NCI-H748 (cell line): ENCODE data around the gene PIK3CA.
A peak's percentile ranks its signal among the peaks of the same experiment; 100 is the strongest.

ENCODE experiments used
- DNase-seq: peaks from one replicate; lab custom pipeline; 2025; ENCODE audit not compliant: unreplicated experiment; lab: John Stamatoyannopoulos, UW

PIK3CA gene

DNA sequence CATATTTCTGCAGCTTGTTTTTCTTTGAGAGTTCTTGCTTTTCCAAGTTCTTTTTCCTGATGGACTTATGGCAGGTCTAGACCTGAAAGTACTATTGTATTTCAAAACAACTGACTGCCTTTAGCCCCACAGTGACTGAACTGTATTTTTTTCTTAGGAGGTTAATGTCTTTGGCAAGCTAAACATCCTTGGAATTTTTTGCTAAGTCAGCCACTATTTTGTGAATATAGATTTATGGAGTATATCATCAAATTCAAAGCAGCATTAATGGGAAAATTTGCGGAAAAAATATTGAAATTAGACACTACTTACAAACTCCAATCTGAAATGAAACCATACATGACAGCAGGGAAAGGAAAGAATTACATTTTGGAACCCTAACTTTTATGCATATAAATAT is 8.6 kb downstream of the PIK3CA start:
- no peak for DNase-seq

DNA sequence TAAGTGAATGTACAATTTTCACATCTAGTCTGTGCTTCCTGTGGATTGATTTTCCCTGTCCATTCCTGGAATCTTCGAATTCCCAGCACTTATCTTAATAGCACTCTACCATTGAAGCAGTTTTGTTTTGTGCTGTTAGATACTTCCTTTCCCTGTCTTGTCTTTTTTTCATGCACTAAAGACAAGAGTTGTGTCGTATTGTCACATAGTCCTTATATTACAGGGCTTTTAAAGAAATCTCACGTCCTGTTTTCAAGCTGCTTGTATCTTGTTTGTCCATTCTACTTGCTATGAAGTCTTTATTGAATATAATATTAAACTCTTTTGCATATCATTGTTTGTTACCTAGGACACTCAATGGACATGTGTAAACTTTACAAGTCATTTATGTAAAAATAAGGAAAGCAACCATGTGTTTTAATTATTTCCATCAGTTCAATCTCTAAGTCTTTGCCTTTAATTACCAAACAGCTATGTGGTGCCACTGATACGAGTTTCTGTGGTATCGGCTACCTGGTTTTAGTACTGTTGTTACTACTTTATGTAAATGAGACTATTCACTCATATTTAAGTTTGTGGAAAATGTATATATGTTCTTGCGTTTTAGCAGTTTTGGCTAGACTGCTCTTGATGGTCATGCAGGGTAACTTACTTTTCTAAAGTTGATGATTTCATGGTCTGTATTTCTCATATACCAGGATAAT is 10.3 kb downstream of the PIK3CA start:
- no peak for DNase-seq

DNA sequence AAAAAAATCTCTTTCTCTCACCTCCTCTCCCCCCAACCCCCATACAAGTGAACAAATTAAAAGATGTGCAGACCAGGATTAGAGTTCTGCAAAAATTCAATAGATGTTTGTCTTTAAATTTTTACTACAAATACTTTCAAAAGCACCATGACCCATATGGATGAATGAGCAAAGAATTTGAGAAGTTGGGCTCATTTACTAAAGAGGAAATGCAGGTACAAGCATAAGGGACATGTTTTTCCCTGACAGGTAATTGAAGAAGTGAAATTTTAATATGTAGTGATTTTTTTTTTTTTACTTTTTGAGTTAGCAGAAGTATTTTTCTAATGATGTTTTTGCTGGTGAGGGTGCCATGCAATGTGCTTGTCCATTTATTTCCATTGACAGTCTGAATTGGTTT is 15.3 kb downstream of the PIK3CA start:
- no peak for DNase-seq

DNA sequence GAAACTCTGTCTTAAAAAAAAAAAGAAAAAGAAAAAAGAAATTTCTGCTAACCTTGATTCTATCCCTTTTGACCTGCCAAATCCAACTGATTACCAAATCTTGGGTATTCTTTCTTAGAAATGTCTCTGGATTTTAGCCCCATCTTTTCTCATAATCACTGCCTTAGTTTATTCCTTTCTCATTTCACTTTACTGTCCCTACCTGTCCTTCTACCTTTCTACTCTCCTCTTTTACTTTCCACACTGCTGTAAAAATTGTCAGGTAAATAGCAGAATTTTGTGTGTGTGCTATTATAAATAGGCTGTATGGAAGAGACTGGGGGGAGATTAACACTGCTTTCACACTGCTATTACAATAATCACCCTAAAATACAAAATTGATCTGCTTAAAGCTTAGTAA is 16.7 kb downstream of the PIK3CA start:
- no peak for DNase-seq

DNA sequence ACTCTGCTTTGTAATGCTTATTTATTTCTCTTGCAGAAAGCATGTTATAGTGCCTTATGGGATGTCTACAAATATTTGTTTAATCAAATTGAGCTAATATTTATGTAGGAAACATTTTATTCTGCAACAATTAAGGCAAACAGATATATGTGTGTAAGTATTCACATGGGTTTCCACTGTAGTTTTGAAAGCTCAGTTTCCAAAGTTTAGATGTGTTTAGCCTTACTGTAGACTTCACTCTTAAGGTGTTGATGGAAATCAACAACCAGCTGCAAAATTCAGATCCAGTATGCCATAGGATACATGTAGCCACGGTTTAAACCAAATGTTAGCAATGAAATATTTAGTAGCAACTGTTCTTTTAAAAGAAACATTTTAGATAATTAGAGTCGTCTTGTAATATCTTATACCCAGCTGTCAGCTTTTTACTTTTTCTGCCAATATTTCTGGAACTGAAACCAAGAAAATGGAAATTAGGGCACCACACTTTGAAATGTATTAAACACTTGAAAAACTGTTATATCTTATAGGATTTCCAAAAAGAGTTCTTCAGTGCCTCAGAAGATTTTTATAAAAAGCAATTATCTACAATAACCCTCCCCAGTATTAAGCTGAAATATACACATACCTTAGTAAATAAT is 18.5 kb downstream of the PIK3CA start:
- no peak for DNase-seq

DNA sequence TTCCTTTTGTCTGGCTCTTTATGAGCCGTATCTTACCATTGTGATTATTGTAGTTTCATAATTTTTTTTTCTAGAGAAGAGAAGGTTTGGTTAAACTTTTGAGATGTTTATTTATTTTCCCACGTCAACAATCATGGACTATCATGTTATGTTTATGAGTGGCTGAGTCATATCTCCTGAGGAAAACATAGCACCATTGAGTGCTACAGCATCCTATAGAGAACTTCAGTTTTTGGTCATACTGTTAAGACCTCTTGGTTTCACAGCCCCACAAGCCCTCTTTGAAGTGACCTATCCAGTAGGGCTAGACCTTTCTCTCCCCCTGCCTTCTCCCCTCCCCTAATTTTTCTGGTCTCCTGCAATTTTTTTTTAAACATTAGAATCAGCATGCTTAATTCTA is 20.8 kb downstream of the PIK3CA start:
- no peak for DNase-seq

DNA sequence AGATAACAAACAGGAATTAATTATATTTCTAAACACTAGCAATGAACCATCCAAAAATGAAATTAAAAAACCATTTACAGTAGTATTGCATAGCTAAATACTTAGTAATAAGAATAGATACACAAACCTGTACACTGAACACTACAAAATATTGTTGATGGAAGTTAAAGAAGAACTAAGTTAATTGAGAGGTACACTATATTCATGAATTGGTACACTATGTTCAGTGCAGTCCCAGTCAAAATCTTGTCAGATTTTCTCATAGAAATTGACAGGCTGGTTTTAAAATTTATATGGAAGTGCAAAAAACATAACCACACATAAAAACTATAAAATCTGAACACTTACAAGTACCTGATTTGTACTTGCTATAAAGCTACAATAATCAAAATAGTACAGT is 24.4 kb downstream of the PIK3CA start:
- no peak for DNase-seq

DNA sequence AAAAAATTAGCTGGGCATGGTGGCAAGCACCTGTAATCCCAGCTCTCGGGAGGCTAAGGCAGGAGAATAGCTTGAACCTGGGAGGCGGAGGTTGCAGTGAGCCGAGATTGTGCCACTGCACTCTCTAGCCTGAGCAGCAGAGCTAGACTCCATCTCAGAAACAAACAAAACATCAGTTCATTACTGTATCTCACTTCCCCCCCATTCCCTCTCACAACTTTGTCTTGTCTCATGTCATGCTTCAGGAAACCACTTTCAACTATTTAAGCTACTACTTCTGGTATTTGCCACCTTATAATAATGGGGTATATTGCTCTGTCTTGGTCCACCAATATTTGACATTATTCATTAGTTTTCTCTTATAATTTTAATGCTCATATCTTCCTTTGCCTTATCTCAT is 26.2 kb downstream of the PIK3CA start:
- no peak for DNase-seq

DNA sequence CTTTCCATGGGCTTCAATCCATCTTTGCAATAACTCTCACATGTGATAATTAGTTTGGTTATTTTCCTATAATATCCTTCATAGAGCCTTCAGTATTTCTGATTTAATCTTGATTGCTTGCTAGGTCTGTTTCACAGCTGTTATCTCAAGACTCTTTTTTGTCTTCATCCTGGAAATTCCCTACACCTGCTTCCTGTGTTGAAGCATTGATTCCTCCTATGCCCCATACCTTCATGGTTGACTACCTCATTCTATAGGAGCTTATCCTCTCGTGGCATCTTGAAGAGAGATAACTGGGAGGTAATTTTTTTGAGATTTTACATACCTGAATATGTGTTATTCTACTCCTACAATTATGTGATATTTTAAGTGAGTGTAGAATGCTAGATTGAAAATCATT is 26.7 kb downstream of the PIK3CA start:
- DNase-seq = no peak

DNA sequence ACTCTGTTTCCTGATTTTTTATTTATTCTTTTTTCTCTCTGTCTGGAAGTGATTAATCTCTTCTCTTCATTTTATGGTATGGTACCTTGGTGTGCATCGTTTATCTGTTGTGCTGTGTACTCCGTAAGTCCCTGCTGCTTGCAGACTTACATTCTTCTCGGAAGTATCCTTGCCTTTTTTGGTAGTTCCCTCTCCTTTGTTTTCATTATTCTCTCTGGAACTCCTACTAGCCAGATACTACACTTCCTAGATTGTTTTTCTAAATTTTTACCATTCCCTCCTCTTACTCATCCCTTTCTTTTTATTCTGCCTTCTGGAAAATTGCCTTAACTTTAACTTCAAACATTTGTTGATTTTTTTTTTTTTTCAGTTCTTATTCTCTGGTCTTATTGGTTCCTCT is 27.2 kb downstream of the PIK3CA start:
- DNase-seq = no peak

DNA sequence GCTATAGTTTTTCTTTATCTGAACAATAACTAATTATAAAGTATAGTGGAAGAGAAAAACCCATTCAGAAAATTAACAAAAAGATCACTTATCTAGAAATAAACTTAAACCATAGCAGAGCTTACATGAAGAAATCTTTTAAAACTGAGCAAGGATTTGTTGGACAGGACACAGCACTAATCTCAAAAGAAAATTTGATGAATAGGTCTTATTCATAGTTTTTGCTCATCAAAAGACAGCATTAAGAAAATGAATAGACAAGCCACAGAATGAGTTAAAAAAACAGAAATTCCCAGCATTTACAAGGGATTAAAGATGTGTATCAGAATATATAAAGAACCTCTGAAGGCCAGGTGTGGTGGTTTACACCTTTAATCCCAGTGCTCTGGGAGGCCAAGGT is 29.5 kb downstream of the PIK3CA start:
- no peak for DNase-seq

DNA sequence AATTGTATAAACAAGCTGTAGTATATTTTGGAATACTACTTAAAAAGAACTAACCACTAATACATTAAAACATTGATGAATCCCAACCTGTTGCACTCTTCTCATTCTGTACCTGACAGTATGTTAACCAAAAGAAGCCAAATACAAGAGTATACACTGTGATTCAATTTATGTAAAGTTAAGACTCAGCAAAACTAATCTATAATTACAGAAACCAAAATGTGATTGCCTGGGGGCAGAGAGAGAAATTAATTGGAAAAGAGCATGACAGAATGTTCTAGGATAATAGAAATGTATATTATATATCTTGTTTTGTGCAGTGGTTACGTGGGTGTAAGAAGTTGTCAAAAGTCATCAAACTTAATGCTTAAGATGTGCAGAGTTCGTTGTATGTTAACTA is 31.1 kb downstream of the PIK3CA start:
- no peak for DNase-seq

DNA sequence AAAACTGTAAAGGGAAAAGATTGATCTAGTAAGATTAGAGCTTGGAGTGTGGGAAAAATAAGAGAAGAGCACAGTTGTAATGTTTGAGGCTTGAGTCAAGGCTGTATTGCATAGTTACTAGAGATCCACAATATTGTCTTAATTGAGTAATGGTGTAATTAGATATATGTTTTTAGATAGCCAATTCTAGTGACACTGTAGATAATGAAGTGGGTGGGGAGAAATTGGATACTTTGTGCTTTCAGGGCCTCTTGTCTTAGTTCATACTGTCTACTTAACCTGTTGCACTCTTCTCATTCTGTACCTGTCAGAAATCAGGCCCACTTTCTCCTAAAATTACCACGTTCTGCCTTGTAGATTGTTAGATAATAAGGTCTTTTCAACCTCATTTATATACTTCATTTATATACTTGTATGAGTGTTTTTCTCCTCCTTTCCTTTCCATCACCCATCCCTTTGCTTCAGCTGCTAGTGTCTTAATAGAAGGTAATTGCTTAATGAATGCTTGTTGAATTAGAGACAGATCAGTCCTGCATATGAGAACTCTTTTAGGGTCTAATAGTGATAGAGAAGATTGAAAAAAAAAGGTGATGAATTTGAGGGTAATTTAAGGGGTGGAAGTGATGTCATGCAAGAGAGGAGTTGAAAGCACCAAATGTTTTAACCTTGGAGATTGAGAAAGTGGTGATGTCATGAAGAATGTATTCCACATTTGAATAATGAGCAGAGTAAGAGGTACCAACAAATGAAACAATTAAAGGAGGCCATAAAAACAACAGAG is 32.0 kb downstream of the PIK3CA start:
- DNase-seq = peak; percentile 84

DNA sequence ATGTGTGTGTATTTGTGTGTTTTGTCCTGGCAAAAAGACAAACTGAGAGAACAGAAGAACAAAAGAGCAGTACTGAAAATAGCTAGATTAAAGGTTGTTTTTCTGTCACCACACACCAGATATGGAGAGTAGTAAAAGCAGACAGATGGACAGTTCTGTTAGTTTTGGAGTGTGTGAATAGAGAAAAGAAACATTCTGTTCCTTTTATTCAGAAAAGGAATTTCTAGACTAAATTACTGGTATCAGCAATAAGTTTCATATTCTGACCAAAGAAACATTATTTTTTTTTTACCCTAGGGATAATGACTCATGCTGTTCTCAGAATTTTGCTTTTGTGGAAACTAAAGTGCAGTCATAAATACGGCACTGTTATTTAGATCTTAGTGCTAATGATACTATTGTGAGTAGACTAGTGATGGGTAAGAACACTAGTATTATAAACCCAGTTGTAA is 32.9 kb downstream of the PIK3CA start:
- DNase-seq = no peak

DNA sequence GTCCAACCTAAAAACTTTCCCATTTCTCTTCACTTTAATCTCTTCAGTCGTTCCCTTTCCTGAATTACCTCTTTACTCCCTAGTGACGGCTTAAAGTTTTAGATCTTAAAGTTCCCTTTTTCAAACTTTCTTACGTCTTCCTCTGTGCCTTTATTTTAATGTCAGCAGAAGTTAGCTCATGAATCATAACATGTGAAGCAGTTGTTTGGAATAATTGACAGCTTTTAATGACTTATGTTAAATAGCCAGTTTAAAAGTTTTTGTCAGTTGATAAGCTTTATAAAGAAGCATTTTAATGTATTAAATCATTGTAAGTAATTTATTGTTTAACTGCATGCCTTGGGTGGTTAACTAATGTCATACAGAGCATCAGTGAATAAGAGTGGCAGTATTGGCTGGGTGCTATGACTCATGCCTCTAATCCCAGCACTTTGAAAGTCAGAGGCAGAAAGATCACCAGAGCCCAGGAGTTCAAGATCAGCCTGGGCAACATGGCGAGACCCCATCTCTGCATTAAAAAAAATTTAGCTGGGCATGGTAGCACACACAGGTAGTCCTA is 33.9 kb downstream of the PIK3CA start:
- no peak for DNase-seq

DNA sequence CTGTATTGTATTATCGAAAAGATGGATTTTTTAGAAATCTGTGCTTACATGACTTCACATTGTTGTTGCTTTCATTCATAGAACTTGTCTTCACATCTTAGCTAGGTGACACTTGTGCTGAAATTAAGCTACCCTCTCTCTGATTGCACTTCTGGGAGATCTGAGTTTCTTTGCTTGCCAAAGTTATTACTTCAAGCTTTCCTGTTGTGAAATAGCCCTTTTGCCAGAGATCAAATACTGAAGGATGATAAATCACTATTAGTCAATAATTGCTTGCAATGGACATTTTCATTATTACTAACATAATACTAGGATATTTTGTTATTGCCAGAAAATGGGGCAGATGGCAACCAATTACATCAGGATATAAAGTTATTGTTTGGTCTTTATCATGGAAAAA is 34.7 kb downstream of the PIK3CA start:
- no peak for DNase-seq

DNA sequence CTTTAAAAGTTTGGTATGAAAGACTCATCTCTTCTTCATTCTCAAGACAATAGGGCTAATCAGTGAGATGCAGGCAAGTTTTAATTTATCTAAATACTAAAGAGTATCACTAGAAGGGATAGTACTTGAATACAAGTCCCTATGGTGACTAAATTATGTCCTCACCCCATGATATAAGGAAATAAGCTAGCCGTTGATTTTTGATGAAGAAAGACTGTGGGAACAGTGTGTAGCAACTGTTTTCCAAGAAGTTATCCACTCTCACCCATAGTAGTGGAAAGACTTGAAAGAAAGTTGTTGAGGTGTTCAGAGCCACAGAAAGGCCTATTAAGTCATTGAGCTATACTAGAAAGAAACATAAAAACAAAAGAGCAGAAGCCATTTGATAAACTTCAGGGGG is 36.7 kb downstream of the PIK3CA start:
- DNase-seq = no peak

DNA sequence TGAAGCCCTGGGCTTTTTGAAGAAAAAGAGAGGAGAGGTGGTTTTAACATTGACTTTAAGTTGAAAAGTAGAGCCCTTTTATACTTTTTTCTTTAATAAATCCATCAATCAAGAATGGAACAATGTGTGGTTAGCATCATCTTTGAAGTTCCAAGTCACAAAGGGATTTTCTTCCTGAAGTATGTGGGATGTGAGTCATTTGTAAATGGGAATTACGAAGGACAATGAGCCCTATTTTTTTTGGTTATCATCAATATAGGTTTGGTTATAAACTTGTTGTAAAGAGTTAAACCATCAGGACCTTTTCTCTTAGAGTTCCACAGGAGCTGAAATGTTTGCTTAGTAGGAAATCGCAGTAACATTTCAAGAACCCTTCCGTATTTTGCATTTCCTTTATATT is 38.3 kb downstream of the PIK3CA start:
- DNase-seq = no peak

DNA sequence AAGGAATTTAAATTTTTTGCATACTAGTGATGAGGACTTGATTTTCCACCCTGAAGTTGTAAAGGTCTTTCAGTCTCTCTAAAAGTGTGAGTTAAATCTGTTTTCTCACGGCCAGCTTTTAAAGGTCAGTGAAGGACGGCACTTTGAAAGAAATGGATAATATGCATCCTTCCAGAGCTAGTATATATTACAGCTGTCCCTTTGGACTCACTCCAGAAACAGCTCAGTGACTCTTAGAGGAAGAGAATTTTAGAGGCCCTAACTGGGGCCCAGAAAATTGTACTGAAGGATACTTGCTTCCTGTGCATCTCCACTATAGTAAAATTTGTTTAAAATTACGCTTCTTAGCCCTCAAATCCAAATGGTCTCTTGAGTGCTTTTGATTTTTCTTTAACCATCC is 41.6 kb downstream of the PIK3CA start:
- no peak for DNase-seq

DNA sequence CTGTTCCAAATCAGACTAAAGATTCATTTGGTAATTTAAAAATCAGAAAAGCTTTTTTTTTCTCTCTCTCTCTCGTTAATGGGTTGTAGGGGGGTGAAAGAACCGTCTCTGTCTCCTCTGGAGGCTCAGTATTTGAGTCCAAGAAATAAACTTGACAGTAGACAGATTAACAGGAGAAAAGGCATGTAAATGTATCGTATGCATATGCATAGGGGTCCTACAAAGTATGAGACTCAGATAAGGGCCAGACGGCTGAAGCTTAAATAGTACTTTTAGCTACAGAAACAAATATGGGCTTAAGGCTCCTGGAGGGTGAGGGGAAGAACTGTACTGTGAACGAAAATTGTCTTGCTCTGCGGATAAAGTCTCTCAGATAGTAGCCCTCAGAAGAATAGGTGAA is 42.4 kb downstream of the PIK3CA start:
- no peak for DNase-seq

DNA sequence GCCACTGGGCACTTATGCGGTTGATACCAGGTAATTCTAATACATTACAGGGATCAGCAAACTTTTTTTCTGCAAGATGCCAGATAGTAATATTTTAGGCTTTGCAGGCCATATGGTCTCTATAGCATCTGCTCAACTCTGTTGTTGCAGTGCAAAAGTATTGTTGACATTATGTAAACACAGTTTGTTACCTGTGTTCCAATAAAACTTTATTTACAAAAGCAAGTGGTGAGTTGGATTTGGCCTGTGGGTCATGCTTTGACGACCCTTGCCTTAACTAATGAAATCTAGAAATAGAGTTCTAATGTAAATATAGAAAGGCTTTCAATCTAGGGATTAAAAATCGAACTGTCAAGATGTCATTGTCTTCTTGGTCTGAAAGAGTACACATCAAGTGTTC is 44.4 kb downstream of the PIK3CA start:
- no peak for DNase-seq

DNA sequence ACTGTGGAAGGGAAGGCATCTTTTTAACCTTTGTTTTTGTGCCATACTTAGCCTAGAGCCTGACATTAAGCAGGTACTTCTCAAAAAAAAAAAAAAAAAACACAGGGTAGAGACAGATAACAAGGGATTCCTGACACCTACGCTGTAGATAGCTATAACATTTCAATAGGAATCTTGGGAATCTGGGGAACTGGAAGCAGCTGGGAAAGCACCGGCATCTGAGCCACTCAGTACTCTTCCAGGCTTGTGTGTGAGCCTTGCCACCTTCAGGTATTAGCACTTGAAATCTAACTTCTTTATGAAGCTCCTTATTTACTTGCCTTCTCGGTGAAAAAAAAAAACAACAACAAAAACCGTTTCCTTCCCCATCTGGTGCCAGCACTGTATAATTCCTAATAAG is 46.8 kb downstream of the PIK3CA start:
- DNase-seq = no peak
